ENCODE data around the gene PRLR.
A peak's percentile ranks its signal among the peaks of the same experiment; 100 is the strongest.

PRLR gene

GRCh38 chr5:35087991-35088390 is 142.3 kb downstream of the PRLR start:
- DNase-seq (ENCODE audit: low read depth, low spot score) = peak; percentile 74

DNA sequence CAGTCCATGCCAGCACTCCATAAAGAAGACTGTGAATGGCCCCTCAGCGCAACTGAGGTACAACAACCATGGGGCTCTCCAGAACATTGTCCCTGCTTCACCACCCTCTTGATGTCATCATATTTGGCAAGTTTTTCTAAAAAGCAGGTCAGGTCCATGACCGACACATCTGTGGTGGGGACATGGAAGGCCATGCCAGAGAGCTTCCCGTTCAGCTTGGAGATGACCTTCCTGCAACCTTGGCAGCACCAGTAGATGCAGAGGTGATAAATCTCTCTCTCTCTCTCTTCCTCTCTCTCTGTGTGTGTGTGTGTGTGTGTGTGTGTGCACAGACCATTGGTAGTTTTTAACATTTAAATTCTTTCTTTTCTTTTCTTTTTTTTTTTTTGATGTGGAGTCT is 147.1 kb downstream of the PRLR start:
- DNase-seq (ENCODE audit: low read depth, low spot score) = no peak

DNA sequence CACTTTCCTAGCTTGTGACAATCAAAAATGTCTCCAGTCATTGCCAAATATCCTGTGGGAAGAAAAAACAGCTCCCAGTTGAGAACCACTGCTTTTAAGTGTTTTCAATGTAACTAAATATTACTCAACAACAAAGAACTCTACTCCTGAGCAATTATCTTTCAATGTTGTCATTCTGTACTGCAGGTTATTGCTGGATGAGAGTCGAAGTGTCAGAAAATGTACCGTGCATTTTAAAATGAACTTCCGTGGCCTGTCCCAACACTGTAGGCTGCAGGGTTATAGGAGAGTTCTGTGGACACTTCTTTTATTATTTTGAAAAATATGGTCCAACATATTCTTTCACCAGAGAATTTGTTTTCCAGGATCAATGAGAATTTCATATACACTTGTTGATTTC is 147.8 kb downstream of the PRLR start:
- no peak for DNase-seq (ENCODE audit: low read depth, low spot score)

DNA sequence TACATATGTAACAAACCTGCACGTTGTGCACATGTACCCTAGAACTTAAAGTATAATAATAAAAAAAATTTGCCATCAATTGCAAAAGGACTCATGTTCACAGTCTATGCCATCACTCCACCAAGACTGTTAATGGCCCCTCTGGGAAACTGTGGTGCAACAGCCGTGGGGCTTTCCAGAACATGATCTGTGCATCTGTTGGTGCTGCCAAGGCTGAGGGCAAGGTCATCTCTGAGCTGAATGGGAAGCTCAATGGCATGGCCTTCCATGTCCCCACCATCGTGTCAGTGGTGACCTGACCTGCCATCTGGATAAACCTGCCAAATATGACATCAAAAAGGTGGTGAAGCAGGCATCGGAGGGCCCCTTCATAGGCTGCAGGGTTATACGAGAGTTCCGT is 149.2 kb downstream of the PRLR start:
- DNase-seq (ENCODE audit: low read depth, low spot score) = no peak

DNA sequence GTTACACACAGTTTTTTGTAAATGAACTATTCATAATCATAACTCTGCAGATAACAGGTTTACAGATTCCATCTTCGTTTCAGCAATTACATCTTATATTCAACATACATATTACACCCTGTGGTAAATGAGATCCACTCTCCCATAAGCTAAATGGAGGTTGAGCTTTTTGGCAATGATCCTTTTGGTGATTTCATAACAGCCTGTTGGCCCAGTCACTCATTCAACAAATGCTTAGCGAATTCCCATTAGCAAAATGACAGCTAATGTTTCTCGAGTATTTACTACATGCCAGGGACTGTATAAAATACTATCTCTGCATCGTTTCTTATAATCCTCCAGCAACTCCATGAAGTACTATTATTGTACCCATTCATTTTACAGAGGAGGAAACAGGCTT is 157.1 kb downstream of the PRLR start:
- no peak for DNase-seq (ENCODE audit: low read depth, low spot score)

GRCh38 chr5:35069188-35069587 is 161.1 kb downstream of the PRLR start:
- no peak for DNase-seq (ENCODE audit: low read depth, low spot score)

GRCh38 chr5:35067985-35068384 is 162.3 kb downstream of the PRLR start:
- DNase-seq (ENCODE audit: low read depth, low spot score) = peak; percentile 10

- no peak for DNase-seq (ENCODE audit: low read depth, low spot score)
These were observed 164.0 kb downstream of the PRLR start for GRCh38 chr5:35066260-35066795.

DNA sequence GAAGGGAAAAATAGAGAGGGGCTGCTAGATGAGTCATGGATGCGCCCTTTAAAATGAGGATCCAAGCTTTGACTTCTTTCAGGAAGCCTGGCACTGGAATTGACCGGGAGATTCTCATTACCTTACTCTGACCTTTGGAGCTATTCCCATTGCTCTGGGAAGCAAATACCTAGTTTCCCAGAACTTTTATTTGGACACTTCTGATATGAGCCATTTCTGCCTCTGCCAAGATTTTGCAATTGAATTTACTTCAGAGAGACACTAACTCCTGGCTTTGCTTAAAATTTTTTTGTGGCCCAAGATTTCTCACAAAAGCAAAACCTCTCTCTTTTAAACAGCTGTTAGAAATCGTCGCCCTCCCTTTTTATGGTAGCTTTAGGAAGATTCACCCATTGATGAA is 166.9 kb downstream of the PRLR start:
- no peak for DNase-seq (ENCODE audit: low read depth, low spot score)

DNA sequence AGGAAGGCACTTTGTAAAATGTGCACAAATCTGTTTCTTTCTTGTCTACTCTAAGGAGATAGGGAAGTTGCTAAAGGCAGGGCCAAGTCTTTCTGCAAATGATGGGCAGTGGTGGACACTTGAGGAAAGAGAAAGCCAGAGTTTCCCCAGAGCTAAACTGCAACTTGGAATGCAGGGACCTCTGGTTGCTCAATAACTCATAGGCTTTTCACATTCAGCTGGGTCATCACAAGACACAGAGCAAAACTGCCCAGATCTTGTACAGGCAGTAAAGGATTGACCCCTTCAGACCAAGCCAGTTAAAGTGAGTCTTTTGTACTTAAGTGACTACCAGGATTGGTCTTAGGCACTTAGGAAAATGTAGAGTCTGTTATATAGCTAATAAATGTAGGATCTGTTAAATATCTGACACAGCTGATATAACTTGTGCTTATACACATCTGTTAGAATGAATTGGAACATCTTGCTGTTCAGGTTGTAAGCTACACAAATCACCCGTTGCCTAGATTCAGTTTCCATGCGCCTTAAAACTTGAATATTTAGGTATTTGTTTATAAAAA is 169.0 kb downstream of the PRLR start:
- DNase-seq (ENCODE audit: low read depth, low spot score) = no peak

DNA sequence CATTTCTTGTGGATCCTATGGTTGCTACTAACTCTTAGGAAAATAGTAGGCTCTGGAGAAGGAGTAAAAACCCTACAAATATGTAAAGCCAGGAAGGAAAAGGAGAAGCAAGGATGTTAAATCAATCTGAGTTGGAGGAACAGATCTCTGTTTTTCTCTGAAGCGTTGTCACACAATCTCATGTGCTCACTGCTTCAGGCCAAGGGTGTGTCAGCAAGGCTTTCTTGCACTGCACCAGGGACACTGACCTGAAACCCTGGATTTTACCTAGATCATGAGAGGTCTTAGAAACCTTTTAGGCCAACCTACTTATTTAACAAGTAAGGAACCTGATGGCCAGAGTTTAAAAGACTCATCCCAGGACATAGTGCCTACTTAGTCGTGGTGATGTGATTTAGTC is 170.1 kb downstream of the PRLR start:
- DNase-seq (ENCODE audit: low read depth, low spot score) = no peak

DNA sequence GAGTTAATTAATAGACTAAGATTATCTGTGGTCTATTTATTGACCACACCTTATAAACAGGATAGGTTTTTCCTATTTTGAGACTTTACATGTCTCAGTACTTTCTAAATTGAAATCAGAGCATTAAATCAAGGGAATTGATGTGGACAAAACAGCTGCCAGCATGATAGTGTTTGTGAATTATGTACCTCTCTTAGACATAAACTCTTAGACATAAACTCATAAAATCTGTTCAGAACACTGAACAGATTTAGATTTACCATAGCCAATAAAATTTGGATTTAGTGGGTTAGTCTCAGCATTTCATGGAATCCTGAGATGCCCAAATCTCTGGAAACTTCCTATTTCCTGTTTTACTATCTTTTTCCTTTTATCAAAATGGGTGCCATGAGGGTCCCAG is 171.0 kb downstream of the PRLR start:
- DNase-seq (ENCODE audit: low read depth, low spot score) = no peak

GRCh38 chr5:35058374-35058788 is 171.9 kb downstream of the PRLR start:
- no peak for DNase-seq (ENCODE audit: low read depth, low spot score)

DNA sequence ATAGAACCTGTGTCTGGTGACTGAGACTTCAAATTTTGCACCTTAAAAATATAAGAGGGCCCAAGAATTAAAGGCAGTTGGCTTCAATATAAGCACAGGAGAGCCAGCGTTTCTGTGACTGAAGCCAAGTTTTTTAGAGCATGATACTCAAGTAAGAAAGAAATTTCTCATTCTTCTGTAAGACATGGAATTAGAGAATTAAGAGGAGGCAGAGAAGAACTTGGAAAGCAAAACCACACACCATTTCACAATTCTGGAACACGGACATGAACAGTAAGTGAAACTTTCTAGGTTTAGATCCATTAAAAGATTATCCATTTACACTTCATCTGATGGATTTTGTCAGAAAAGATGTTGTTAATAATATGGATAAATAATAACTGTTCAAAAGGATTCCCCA is 173.6 kb downstream of the PRLR start:
- DNase-seq (ENCODE audit: low read depth, low spot score) = no peak

- no peak for DNase-seq (ENCODE audit: low read depth, low spot score)
These were observed 177.4 kb downstream of the PRLR start for GRCh38 chr5:35052838-35053237.

DNA sequence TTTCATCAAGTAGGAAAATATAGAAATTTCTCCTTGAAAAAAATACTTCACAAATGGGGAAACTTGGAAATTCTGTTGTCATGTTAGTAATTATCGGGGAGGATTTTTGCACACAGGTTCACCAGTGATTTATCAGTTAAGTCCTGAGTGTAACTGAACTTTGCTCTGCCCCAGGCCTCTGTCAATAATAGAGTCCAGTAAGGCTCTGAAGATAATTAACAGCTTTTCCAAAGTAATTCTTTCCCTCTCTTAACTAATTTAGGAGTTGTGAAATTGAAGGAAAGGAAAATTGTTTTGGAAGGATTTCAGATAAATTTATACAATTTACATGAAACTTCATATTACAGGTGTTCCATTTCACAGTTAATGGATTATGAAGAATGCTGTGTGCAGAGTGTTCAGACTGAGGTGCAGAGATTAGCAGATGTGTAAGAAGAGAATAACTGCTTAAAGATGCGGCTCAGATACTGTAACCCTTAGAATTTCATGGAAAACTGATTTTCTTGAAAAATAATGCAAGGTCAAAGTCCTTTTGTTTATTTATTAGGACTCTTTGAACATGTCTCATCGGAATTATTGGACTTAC is 179.7 kb downstream of the PRLR start:
- no peak for DNase-seq (ENCODE audit: low read depth, low spot score)

DNA sequence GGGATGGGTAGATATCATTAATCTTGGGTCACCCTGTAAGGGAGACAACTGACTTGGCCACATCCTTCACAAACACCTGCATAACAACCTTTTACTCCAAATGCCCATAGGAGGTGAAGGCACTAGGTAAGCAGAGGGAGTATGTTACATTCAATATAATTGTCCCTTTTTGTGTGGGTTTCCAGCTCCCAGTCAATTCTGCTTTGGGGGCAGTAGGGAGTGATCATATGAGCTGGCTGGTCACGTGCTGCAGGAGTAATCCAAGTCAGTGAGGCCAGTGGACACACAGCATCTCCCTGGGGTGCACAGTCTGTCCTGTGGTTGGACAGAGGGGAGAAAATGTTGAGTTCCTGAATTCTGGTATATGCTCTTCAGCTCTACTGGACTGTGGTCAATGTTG is 181.4 kb downstream of the PRLR start:
- no peak for DNase-seq (ENCODE audit: low read depth, low spot score)

- DNase-seq (ENCODE audit: low read depth, low spot score) = no peak
These were observed 182.4 kb downstream of the PRLR start, which contains the start of gene AGXT2 for GRCh38 chr5:35047785-35048404. Gene AGXT2, minus strand, starts transcription at chr5:35047949. Its CDS starts 57 bp downstream, at chr5:35047892.

DNA sequence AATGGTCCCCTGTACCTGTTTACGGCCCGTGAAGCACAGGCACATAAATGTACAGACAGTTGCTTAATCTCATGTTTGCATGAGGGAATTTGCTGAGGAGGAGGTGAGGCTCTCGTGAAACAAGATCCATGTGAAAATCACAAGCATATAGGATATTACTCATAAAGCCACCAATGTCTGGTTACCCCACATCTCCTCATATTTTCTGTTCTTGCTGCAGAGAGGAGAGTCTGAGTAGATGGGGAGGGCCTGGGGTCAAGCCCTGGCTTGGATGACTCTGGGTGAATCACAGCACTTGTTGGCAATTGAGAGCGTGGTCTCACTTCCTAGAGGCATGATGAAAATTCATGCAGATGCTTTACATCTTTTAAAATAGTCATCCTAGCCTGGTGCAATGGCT is 183.5 kb downstream of the PRLR start:
- DNase-seq (ENCODE audit: low read depth, low spot score) = peak; percentile 38

DNA sequence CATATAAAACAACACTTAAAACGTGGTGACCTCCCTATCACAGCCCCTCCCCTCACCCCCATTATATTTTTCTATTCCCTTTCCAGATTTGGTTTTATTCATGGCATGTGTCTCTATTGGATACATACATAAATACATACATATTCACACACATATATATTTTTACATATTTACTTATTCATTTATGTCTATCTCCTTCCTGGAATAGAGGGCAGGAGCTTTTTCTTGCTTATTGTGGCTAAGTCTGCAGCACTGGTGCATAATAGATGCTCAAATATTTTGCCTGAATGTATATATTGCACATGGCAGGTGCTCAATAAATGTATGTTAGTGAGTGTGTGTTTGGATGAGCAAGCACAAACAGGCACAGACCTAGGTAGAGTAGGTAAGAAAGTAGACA is 185.0 kb downstream of the PRLR start:
- DNase-seq (ENCODE audit: low read depth, low spot score) = no peak

GRCh38 chr5:35044649-35045048 is 185.6 kb downstream of the PRLR start:
- no peak for DNase-seq (ENCODE audit: low read depth, low spot score)

DNA sequence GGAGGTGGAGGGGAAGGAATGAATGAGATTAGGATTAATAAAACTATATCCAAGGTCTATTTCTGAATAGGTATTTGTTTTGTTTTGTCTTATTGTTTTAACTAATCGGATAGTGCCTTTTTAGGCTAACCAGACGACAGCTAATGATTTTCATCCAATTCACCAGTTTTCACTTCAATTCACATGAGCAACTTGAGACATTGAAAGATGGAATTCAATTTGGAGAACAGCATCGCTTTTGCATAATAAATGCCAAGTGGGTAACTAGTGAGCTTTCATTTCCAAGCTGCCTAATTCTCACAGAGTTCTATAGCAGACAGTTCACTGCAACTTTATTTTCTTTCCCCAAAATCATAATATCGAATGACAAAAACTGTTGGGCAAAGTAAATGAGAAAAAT is 187.5 kb downstream of the PRLR start:
- DNase-seq (ENCODE audit: low read depth, low spot score) = no peak

GRCh38 chr5:35041261-35041660 is 189.0 kb downstream of the PRLR start:
- DNase-seq (ENCODE audit: low read depth, low spot score) = no peak
